Keratinocyte (primary cell): ENCODE measurements around the gene CREB5. TPM values are rescaled to one million over a fixed set of nuclear protein-coding genes. Genes with fewer than 3 reads are reported as not detected.

Experiments
- DNase-seq: peaks from one replicate; pipeline ENCODE4 v3.0.0-alpha.2; 2011; ENCODE audit warnings: low read depth, missing footprints, low spot score
- FAIRE-seq: peaks from 2 replicates; lab custom pipeline; 2011; peaks lifted over from hg19 to GRCh38; lab: Jason Lieb, UNC
- H2AFZ ChIP-seq: 2 replicates; pipeline ENCODE4 v1.6.0; 2012; ENCODE audit warnings: low read length, control low read depth, inconsistent platforms; ENCODE audit not compliant: control insufficient read depth
- H3K27ac ChIP-seq: 2 replicates; pipeline ENCODE4 v1.5.1; 2011; ENCODE audit warnings: low read length; ENCODE audit not compliant: control insufficient read depth, insufficient read depth
- H3K27me3 ChIP-seq: 3 replicates; pipeline ENCODE4 v1.6.0; 2011; ENCODE audit warnings: low read length; ENCODE audit not compliant: control insufficient read depth, insufficient read depth; ENCODE audit errors: extremely low read depth
- H3K36me3 ChIP-seq, 2 experiments: 2 replicates in 1 of 2; 3 replicates in 1 of 2; pipeline ENCODE4 v1.5.1; 2011; ENCODE audit warnings: low read length in 2 of 2, mild to moderate bottlenecking in 1 of 2; ENCODE audit not compliant: control insufficient read depth in 2 of 2, insufficient read depth in 2 of 2; ENCODE audit errors: extremely low read depth in 1 of 2
- H3K4me1 ChIP-seq: 3 replicates; pipeline ENCODE4 v1.5.1; 2011; ENCODE audit warnings: low read length; ENCODE audit not compliant: control insufficient read depth, insufficient read depth; ENCODE audit errors: extremely low read depth
- H3K4me2 ChIP-seq: 3 replicates; pipeline ENCODE4 v1.6.0; 2011; ENCODE audit warnings: low read depth, low read length; ENCODE audit not compliant: control insufficient read depth, insufficient read depth; ENCODE audit errors: extremely low read depth
- H3K4me3 ChIP-seq, 3 experiments: fragments of 200-600 bp in 1 of 3; sonication (generic) in 1 of 3; 2 replicates in 2 of 3; 3 replicates in 1 of 3; pipeline ENCODE4 v1.5.1; 2011 to 2016; ENCODE audit warnings: low read length in 3 of 3, mild to moderate bottlenecking in 3 of 3, control low read depth in 2 of 3, inconsistent platforms in 1 of 3, low read depth in 1 of 3, mixed read lengths in 1 of 3, mixed run types in 1 of 3, moderate library complexity in 1 of 3; ENCODE audit not compliant: control insufficient read depth in 2 of 3, insufficient read depth in 2 of 3; ENCODE audit errors: extremely low read depth in 1 of 3
- H3K79me2 ChIP-seq: 2 replicates; pipeline ENCODE4 v1.6.0; 2012; ENCODE audit warnings: low read length; ENCODE audit not compliant: control insufficient read depth, insufficient read depth
- H3K9ac ChIP-seq: 3 replicates; pipeline ENCODE4 v1.6.0; 2011; ENCODE audit warnings: low read length; ENCODE audit not compliant: control insufficient read depth, insufficient read depth; ENCODE audit errors: extremely low read depth
- H3K9me1 ChIP-seq: 3 replicates; pipeline ENCODE4 v1.6.0; 2011; ENCODE audit warnings: low read length; ENCODE audit not compliant: control insufficient read depth, insufficient read depth; ENCODE audit errors: extremely low read depth
- H3K9me3 ChIP-seq: 2 replicates; pipeline ENCODE4 v1.5.1; 2012; ENCODE audit warnings: low read depth, low read length; ENCODE audit not compliant: control insufficient read depth
- H4K20me1 ChIP-seq: 3 replicates; pipeline ENCODE4 v1.6.0; 2011; ENCODE audit warnings: low read length; ENCODE audit not compliant: control insufficient read depth, insufficient read depth; ENCODE audit errors: extremely low read depth
- CTCF ChIP-seq, 3 experiments: IDR thresholded peaks in 1 of 3; conservative IDR thresholded peaks in 1 of 3; optimal IDR thresholded peaks in 1 of 3; 2 replicates in 2 of 3; 3 replicates in 1 of 3; pipeline versions ENCODE3 to v1.5.1; 2011; ENCODE audit warnings: low read length in 3 of 3, mild to moderate bottlenecking in 3 of 3, moderate library complexity in 2 of 3, control low read depth in 1 of 3, inconsistent platforms in 1 of 3; ENCODE audit not compliant: insufficient read depth in 2 of 3; ENCODE audit errors: extremely low read depth in 1 of 3
- EZH2 ChIP-seq: IDR thresholded peaks from one replicate; pipeline ENCODE4 v1.6.1; 2012; ENCODE audit warnings: inconsistent platforms, mild to moderate bottlenecking, low read length, moderate library complexity
- dilution Hi-C: fragments of 300-500 bp; cut with MboI; formaldehyde crosslinking; loops from one replicate; pipeline ENCODE4 v1.7.0; 2020; ENCODE audit warnings: low sequenced_read_pairs; ENCODE audit not compliant: extremely low pct_ligation_motif_present
- polyA plus RNA-seq, 5 experiments: library from polyadenylated mRNA; depleted of rRNA in 3 of 5; stranded (reverse) in 3 of 5; stranded (forward) in 1 of 5; unstranded in 1 of 5; fragments of >200 nt; gene quantifications; 1 replicate in 1 of 5; 2 replicates in 3 of 5; 3 replicates in 1 of 5; pipeline versions ENCODE4 v1.2.1 to v1.2.3, GENCODE V29; 2011 to 2012; ENCODE audit warnings: missing spikeins in 2 of 5, low read depth in 1 of 5, low replicate concordance in 1 of 5

CREB5 gene
- polyA plus RNA-seq, 1 donor (not counting 4 experiments of a cell fraction or from before 2014, with no cell fraction given) = 7.9 TPM

GRCh38 chr7:28406192-28406591 is 6.1 kb upstream of the CREB5 start:
- Histone ChIP-seq H3K79me2 (no peaks in the 10 kb centered on the region), H3K9me1 (no peaks in the 10 kb centered on the region), H3K4me1 (peaks cover 36% of the 10 kb centered on the region), H3K9me3 (no peaks in the 10 kb centered on the region), H3K27ac (no peak overlapping the region), H4K20me1 (no peaks in the 10 kb centered on the region), H3K36me3 (no peaks in the 10 kb centered on the region), H3K9ac (no peak overlapping the region), H3K4me3 (no peak overlapping the region), H3K4me2 (peak overlapping the region; percentile 44), H2AFZ (no peak overlapping the region), H3K27me3 (peaks cover 15% of the 10 kb centered on the region)
- DNase-seq (no peak), FAIRE-seq (no peak)
- no peak for TF ChIP-seq CTCF (optimal IDR thresholded peaks at IDR 0.05 in 1 of 3, IDR thresholded peaks at IDR 0.05 in 1 of 3, conservative IDR thresholded peaks at IDR 0.05 in 1 of 3; ENCODE audit: extremely low read depth in 1 of 3, insufficient read depth in 2 of 3, low read length in 3 of 3)
- dilution Hi-C loops = no loop called here

GRCh38 chr7:28407651-28408050 is 4.7 kb upstream of the CREB5 start:
- Histone ChIP-seq H3K36me3 (no peaks in the 10 kb centered on the region), H3K4me3 (no peak overlapping the region), H2AFZ (no peak overlapping the region), H3K9ac (no peak overlapping the region), H4K20me1 (no peaks in the 10 kb centered on the region), H3K27me3 (peaks cover 22% of the 10 kb centered on the region), H3K79me2 (no peaks in the 10 kb centered on the region), H3K9me3 (no peaks in the 10 kb centered on the region), H3K4me2 (peak overlapping the region; percentile 11), H3K9me1 (no peaks in the 10 kb centered on the region), H3K4me1 (peaks cover 39% of the 10 kb centered on the region), H3K27ac (no peak overlapping the region)
- peak; percentile 44 for FAIRE-seq
- dilution Hi-C loops = no loop called here
- no peak for TF ChIP-seq EZH2
- no peak for TF ChIP-seq CTCF (optimal IDR thresholded peaks at IDR 0.05 in 1 of 3, IDR thresholded peaks at IDR 0.05 in 1 of 3, conservative IDR thresholded peaks at IDR 0.05 in 1 of 3; ENCODE audit: extremely low read depth in 1 of 3, insufficient read depth in 2 of 3, low read length in 3 of 3)
- no peak for DNase-seq
